Right forelimb (tissue), 1 donor: Measurements from ENCODE around the gene UBE2E2.

Source experiments
- DNase-seq: peaks from one replicate; pipeline ENCODE4 v3.0.0-alpha.2; 2018

The UBE2E2 gene

DNA sequence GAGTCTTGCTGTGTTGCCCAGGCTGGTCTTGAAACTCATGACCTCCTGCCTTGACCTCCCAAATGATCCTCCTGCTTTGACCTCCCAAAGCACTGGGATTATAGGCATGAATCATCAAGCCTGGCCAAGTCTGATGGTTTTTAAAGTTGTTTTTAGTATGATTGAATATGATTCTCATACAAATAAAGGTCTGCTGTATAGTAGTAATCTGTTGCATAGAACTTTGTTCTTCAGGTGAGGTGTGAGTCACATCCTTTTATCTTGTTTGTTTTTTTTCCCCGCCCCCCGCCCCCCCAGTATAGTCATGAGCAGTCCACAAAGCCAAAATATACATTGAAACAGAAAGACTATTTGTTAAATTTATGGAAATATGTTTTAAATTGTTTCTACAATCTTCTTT lies 39.0 kb downstream of the UBE2E2 start:
- DNase-seq = no peak

DNA sequence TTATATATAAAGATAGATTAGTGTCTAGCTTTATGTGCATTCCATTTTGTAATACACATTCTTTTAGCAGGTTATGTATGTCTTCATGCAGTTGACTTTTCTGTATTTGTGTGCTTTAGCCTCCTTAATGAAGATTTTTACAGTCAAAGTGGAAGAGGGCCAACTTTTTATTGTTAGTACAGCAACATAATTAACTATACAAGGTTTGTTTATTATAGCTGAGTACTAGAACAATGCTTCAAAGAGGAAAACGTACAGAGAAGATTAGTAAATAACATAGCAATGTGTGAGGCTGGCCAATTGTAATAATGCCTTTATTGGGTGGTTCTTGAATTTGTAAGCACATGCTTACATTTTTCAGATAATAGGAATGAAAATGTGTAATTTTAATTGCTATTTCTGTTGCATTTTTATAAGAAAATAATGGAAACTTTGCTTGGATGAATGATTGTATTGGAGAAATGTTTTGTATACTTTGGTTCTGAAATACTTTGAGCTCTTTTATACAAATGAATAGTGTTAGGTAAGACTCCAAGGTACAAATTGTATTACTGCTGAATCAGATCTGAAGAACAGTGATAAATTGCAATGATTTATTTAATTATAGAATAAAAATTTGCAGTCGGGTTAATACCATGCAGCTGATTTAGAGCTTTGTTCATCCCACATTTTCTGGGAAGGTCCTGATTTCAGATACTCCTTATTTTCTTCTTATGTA lies 41.4 kb downstream of the UBE2E2 start:
- no peak for DNase-seq

DNA sequence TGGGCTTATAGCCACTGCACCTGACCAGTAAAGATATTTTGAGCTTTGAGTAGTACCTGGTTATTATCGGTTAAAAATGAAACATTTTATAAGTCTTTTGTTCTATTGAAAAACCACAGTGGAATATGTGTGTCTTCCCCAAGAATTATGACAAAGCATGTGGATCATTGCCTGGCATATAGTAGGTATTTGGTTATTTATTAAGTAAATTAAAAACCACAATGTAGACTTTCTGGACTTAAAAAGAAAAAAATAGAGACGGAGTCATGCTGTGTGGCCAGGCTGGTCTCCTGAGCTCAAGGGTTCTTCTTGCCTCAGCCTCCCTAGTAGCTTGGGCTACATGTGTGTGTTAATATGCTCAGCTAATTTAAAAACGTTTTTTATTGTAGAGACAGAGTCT lies 43.5 kb downstream of the UBE2E2 start:
- no peak for DNase-seq

DNA sequence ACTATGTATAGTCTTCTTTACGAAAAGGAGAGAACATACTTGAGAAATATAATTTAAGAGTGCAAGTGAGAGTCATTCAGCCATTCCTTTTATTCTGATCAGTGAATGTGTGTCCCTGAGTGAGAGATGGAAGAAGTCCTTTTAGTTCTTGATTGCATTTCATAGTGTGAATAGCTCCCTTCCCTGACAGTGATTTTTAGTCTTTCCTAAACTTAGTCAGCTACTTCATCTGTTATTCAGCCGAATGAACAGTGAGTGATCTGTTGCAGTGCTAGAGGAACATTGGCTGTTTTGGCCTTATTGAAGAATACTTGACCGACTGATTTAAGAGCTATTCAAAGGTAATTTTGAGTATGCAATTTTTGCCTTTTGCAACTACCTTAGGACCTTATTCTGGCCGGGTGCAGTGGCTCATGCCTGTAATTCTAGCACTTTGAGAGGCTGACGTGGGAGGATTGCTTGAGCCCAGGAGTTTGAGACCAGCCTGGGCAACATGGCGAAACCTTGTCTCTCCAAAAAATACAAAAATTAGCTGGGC lies 45.5 kb downstream of the UBE2E2 start:
- DNase-seq = no peak

DNA sequence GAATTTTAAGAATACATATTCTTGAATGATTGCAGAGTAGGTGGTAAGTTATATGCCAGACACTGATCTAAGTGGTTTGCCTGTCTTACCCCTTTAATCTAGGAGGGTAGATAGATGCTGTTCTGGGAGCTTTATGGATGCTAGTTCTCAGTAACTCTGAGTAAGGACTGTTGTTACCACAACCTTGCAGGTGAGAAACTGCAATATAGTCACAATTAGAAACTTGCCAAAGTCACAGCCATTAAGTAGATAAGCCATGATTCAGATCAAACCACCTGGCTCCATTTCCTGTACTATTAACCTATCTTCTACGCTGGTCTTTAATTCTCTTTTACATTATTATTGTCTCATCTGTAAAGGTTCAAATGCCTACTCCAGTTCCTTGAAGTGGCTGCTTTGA lies 46.8 kb downstream of the UBE2E2 start:
- no peak for DNase-seq

DNA sequence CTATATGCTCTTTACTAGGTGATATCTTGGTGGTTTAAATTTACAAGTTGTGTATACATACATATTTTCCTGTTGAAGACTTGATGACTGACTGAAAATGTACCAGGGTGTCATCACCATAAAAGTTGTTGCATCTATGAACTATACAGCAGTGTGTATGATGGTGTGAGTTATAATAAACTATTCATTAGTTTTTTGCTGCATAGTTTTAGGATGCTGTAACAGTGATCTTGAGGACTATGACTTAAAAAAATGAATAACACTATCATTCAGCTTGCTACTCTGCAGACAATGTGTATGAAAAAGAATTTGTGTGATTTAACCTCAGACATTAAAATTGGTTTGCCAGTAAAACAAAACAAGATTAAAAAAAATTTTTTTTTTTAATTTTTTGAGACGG lies 49.0 kb downstream of the UBE2E2 start:
- no peak for DNase-seq

DNA sequence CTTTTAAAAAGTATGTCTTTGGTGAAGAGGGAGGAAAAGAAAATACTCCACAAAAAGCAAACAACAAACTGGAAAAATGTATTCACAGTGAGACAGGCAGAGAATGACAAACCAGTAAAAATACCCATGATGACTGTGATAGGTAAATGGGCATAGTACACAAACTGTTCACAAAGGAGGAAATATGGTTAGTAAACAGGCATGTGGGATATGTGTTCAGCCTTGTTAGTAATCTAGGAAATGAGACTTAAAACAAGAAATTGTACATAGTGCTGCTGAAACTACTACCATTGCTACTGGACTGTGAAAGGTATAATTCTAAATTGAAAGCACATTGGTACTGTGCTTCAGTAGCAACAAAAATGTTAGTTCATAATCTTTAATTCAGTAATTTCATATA lies 50.1 kb downstream of the UBE2E2 start:
- no peak for DNase-seq

DNA sequence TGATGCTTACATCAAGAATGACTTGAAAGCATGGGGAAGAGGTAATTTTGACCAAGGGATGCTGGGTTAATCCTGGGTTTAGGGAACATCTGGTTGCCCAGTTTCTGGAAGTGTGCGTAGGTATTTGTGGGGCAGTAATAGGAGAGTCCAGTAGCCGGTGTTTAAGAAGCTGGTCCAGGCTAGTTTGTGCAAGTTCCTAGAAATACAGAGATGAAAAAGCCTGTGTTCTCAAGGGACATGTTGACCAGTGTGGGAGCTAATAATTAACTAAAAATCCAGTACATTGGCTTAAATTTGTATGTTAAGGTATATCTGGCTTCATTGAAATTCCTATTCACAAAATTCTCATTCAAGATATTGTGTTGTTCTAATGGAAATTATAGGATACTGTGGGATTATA lies 51.2 kb downstream of the UBE2E2 start:
- DNase-seq = no peak

DNA sequence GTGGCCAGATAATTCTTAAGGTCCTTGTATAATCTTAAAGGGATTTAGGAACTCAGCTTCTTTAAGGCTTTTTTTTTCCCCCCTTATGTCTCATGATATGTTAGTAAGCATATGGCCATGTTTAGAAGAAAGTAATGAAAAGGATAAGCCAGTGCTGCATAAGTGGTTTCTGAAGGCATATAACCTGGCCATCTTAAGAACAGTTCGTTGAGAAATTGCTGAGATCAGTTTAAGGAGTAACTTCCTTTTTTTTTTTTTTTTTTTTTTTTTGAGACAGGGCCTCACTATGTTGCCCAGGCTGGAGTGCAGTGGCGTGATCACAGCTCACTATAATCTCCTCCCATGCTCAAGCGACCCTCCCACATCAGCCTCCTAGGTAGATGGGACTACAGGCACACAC lies 51.7 kb downstream of the UBE2E2 start:
- DNase-seq = no peak

DNA sequence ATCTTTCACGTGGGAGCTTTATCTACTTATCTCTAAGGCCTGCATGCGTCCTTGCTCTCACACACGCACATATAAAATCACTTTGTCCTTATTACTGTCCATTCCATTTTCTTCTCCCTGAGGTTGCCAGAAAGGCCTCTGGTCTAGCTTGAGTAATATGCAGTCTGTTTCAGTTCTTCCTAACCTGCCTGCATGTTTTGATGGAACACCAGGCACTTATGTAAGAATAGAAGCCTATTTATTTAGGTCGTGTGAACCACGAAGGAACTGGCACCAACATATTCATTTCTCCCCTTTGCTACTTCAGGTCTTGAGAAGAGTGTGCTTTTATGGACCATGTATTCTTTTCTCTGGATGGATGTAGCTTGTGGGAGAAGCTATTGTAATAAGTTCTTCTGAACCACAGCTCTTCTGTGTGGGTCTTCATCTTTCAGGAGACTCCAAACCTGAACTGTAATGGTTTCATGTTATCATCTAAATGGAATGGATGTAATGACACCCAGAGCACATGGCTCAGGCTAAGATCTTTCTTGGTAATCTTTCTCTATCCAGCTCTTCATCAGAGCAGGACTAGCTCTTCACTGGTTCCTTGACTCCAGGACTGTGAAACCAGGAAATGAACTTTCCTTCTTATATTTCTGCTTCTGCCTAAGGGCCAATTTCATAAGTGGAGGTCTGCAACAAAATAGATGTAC lies 53.8 kb downstream of the UBE2E2 start:
- no peak for DNase-seq

DNA sequence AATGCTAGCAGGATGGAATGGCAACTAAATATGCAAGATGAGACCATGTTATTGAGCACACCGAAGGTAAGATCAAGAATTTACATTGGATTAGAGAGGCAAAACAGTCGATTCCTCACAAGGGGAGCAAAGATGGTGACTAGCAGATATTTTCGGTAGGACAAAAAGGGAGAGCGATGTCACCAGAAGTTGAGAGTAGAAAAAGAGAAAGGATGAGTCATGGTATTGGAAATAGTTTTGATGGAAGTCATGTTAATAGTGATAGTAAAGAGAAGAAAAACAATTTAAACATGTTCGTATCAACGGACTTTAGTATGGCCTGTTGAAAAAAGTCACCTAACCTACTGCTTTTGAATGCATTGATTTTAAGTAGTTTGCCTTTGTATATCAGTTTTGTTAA lies 55.0 kb downstream of the UBE2E2 start:
- DNase-seq = no peak

DNA sequence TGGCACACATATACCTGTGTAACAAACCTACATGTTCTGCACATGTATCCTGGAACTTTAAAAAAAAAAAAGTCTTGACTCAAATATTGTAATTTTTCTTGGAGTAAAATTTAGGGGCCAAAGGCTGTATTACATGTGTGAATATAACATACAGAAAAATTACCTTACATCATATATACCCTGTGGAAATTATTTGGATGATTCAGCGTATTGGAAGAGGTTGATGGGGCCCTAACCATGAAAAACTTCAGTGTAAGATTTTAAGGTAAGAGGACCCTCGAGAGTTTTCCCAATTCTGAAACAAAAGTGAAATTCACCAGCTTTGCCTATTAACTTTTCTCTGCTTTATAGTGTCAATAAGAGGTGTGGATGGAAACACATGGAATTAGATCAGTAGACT lies 56.4 kb downstream of the UBE2E2 start:
- no peak for DNase-seq

DNA sequence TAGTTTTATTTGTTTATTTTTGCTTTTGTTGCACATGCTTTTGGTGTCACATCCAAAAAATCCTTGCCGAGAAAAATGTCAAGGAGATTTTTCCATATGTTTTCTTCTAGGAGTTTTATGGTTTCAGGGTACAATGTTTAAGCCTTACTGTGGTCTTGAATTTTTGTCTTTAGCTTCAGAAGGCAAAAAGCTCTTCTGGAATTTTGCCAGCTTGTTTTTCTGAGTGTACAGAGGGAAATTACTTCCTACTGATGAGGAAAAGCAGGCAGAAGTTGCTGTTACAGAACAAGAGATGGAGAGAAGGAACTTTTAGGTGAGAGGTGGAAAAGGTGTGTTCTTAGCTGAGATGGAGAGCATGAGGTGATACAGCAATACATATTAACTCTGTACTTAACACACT lies 59.6 kb downstream of the UBE2E2 start:
- DNase-seq = no peak

DNA sequence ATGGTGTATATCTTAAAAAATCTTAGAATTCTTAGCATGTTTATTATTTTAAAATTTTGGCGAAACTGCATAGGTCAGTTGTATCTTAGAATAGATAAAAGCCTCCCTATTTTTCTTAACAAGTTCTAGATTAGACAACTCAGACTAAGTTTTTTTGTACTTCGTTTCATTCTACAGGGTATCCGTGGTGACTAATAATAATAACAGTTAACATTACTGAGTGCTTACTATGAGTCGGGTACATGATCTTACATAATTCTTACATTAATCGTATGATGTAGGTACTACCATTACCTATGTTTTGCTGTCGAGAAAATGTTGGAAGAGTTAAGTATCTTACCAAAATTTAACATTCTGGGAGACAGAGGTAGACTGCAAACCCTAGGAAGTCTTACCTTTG lies 60.7 kb downstream of the UBE2E2 start:
- DNase-seq = no peak

DNA sequence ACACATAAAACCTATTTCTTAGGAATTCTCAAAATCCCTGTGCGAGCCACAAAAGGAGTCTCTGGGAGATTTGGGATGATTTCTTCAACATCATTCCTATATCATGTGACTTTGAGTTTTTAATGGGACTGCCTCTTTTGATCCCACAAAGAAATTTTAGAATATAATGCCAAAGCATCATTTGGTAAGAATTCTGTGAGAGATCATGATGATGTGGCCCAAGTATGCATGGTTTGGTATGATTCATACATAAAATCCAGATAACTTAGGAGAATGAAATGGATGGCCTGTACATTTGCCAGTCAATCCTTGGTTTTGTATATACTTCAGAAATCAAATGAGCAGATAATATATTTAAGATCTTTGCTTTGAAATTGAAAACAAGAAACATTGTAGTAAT lies 61.3 kb downstream of the UBE2E2 start:
- no peak for DNase-seq

DNA sequence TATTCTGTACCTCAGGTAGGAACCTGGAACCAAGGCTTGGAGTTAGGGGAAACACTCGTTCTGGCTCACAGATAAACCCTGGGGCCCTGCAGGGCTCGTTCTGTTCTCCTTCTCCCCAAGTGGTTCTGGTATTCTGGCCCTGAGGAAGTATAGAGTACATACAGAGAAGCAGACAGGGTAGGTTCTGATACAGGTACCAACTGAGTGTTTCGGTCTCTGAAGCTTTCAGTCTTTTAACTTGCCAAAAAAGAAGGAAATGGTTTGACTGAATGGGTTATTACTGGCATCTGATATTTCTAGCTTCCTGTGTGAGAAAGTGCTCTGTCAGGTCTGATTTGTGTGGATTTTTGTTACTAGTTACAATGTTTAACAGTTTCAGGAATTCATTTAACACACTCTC lies 67.3 kb downstream of the UBE2E2 start:
- DNase-seq = no peak

DNA sequence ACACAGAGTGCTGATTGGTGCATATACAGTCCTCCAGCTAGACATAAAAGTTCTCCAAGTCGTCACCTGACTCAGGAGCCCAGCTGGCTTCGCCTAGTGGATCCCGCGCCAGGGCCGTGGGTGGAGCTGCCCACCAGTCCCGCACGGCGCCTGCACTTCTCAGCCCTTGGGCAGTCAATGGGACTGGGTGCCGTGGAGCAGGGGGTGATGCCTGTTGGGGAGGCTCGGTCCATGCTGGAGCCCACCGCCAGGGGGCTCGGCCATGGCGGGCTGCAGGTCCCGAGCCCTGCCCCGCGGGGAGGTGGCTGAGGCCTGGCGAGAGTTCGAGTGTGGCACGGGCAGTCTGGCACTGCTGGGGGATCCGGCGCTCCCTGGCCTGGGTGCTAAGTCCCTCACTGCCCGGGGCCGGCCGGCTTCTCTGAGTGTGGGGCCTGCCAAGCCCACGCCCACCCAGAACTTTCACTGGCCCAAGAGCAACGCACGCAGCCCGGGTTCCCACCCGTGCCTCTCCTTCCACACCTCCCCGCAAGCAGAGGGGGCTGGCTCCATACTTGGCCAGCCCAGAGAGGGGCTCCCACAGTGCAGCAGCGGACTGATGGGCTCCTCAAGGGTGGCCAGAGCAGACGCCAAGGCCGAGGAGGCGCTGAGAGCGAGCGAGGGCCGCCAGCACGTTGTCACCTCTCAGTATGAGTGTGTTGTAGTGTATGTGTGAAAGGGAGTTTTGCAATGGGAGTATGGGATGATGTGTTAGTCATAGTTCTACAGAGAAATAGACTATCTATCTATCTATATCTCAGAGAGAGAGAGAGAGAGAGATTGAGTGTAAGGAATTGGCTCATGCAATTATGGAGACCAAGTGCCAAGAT lies 69.0 kb downstream of the UBE2E2 start:
- DNase-seq = no peak

DNA sequence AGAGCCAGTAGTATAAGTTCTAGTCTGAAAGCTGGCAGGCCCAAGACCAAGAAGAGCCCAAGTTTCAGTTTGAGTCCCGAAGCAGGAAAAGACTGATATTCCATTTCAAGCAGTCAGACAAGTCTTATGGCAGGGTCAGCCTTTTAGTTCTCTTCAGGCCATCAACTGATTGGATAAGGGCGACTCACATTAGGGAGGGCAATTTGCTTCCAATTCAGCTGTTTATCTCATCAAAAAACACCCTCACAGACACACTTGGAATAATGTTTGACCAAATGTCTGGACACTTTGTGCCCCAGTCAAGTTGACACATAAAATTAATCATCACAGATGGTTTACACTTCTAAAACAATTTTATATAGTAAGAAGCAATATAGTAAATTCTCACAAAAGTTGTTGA lies 69.7 kb downstream of the UBE2E2 start:
- DNase-seq = no peak

DNA sequence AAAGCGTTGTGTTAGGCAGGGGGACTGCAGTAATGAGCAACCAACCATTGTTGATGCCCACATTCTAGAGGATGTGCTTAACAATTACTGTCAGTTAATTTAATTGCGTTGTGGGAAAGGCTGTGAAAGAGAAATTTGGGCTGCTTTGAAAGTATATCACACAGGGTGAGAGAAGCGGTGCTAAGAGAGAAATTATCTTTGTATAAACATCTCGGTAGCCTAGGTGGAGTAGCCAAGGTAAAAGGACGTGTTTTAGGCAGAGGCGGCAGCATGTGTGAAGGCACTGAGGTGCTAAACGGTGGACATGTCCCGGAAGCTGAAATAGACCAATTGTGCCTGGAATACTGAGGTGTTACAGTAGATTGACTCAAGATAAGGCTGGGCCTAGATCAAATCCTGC lies 71.9 kb downstream of the UBE2E2 start:
- no peak for DNase-seq

DNA sequence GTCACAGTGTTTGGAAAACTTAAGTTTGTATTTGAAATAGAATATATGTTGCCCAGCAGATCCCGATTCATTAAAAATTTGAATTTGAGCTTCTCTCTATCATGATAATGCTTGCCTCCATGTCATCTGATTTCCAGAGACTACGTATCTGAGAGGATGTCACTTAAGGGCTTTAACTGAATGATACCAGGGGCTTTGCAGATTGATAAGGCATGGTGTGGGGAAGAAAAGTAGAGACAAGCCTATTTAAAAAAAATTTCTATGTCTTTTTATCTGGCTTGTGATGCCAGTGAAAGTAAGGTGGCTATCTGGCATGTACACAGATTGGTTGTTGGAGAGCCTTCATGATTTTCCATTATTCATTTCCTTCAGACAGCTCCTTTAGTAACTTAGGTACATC lies 72.7 kb downstream of the UBE2E2 start:
- DNase-seq = no peak

DNA sequence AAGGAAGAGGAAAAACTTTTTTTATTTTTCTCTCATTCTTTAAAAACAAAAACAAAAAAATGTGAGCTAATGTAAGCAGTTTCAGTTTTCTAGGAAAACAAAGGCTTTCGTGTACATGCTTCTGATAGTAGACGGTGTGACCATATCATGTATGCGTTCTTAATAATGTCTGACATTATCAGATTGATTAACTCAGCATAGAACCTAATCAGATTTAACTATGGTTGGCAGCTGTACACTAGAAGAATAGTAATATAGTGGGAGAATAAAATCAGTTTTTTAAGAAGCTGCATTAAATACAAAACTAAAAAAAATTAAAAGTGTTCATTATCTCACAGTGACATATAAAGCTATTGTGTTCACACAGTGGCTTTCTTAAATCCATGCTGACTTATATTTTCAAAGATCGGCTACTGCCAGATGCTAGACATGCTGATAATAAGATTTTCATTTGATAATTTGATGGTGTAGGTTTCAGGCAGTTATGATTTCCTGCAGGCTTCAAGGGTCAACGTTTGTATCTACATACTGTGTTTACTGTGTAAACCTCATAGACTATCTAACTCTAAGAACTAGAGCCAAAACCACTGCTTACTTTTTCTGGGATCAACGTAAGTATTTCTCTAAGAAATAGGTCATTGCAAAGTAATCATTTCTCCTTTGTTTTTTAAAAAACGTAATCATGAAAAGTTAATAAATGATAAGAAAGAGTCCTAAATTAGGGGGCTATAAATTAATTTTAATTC lies 74.0 kb downstream of the UBE2E2 start:
- DNase-seq = no peak

DNA sequence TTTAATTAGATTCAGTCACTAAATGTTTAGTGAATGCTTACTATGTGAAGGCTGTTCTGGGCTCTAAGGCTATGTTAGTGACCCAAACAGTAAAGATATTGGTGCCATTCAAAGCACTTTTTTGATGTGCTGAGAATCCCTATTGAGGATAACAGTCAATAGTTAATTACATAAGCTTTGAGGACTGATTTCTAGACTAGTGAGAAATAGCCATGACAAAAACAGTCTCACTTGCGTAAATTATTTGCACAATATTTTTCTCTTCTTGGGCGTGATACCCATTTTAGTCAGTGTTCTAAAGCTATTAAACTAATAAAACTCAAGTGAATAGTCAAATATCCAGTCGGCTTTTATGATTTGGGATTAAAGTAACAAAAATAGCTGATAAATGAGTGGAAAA lies 74.6 kb downstream of the UBE2E2 start:
- DNase-seq = no peak

DNA sequence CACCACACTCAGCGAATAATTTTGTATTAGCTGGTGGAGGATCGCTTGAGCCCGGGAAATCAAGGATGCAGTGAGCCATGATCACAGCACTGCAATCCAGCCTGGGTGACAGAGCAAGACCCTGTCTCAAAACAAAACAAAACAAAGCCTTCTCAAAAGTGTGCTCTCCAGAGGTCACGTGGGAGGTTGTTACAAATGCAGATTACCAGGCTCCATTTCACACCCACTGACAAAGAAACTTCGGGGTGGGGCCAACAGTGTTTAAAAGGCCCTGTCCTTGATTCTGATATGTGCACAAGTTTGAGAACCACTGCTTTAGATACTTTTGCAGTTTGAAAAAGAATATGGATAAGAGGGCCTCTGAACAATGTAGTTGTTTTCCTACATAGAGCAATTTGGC lies 80.5 kb downstream of the UBE2E2 start:
- DNase-seq = no peak
